GM19455 (cell line): Measurements from ENCODE around the gene C1D.

Experiments
- ATAC-seq: cut with Tn5 transposase; IDR thresholded peaks from one replicate; pipeline ENCODE4 v1.9.1; 2021; ENCODE audit not compliant: unreplicated experiment

The C1D gene

GRCh38 chr2:68059784-68060525, 2.8 kb downstream of the C1D start:
- no peak for ATAC-seq

- no peak for ATAC-seq
These were observed 5.0 kb downstream of the C1D start for GRCh38 chr2:68057658-68058396.

DNA sequence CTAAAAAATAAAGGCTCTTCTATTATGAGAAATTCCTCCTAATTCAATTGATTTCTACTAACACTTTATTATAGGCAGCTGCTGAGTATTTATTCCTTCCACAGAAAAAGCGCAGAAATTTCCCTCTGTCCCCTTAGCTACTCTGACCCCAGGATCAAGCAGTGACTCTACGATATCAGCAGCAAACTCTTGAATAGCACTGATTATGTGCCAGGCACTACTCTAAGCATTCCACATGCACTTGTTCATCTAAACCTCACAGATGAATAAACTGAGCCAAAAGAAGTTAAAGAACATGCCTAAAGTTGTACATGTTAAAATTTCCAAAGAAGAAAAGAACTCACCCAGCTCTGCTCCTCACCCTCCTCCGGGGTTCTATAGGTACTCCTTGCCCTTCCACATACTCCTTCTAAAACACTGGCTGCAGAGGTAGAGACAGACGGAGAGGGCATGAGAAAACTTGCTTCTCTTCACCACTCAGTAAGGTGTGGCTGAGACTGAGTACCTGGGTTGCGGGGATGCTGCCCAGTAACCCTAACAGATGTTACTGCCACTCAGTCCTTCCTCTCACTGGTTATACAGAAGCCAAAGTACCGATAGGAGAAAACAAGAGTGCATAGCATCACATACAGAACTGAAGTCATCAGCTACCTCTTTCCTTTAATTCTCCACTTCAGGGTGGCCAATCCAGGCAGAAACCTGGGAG, 9.9 kb downstream of the C1D start:
- no peak for ATAC-seq

DNA sequence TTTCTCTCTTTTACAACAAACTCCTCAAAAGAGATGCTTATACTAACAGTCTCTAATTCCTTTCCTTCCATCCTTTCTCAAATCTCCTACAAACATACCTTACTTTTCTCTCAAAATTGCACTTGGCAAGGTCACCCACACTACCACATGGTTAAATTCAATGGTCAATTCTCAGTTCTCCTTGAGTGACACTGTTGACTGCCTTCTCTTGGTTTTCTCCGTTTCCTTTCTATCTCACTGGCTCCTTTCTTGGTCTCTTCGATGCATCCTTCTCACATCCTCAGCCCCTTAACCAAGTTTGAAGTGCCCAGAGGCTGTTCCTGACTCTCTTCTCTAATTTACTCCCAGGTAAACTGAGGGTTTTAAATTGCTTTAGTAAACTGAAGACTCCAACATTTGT, 12.5 kb downstream of the C1D start:
- ATAC-seq = no peak

DNA sequence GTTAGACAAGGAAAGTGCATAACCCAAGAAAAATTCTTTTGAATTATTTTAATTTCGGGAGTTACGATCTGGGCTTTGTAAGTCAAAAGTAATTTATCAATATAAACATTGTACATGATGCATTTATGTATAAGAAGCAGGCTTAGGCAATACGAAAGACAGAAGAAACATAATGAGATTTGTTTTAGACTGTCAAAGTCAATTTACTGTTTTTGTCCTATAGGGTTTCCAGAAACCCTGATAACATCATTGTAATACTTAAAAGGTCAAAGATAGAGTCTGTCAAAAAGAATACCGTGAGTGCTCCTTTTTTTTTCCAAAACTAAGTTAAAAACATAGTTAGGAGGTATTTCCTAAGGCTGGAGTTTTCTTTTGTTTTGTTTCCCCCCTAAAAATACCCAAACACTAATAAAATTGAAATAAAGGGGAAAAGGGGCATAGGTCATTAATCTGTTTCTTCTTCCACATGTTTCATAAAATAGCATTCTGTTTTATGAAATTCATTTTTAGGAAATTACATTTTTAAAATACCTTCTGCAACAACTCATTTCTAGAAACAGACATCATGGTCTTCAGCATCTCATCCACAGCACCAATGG, 16.1 kb downstream of the C1D start:
- ATAC-seq = no peak

GRCh38 chr2:68046224-68046623, 16.6 kb downstream of the C1D start:
- ATAC-seq = no peak

DNA sequence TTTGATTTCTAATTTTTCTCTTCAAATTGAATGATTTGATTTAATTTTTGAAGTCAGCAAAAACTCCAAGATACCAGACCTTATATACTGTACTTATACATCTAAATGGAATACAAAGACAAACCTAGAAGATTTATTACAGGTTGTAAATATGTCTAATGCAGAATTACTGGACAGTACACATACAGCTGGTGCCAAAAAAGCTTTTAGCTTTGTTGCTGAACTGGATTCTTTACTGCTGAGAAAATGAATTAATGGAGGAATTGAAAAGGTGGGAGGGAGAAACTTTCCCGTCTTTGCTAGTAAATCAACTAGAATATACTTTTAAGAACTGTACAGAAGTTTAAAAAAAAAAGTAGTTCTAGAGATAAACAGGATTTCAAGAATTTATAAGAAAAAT, 17.5 kb downstream of the C1D start:
- ATAC-seq = no peak

DNA sequence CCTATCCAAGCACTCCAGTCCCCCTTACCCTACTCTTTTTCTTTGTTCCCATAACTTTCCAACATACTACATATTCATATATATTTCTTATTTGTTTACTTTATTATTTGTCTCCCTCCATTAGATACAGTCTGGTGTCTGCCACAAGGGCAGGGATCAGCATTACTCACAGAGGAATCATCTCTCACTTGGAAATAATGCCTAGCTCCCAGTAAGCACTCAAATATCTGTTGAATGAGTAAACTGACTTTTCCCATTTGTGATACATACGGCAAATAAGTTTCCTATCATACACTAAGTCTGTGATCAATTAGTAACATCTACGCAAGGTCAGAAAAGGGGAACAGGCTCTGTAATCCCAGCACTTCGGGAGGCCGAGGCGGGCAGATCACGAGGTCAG, 18.7 kb downstream of the C1D start:
- no peak for ATAC-seq

- no peak for ATAC-seq
These were observed 19.1 kb downstream of the C1D start for GRCh38 chr2:68043695-68044094.

- no peak for ATAC-seq
These were observed 19.8 kb downstream of the C1D start for GRCh38 chr2:68043032-68043431.

GRCh38 chr2:68041704-68042245, 21.0 kb downstream of the C1D start:
- no peak for ATAC-seq

DNA sequence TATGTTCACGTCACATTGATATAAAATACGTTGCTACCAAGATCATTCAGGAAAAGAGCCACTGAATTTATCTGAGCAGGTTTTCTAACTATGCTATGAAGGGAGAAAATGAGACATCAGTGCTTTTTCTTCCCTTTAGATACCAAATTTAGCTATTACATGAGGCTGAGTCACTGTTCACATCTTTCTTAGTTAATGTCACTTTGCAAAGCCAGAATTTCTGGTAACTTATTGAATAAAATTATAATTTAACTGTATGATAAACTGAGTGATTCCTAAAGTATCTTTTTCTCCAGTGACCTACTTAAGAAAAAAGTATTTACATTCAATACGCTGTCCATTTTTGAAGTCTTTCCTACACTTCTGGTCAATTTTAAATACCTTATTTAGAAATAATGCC, 22.7 kb downstream of the C1D start:
- no peak for ATAC-seq

DNA sequence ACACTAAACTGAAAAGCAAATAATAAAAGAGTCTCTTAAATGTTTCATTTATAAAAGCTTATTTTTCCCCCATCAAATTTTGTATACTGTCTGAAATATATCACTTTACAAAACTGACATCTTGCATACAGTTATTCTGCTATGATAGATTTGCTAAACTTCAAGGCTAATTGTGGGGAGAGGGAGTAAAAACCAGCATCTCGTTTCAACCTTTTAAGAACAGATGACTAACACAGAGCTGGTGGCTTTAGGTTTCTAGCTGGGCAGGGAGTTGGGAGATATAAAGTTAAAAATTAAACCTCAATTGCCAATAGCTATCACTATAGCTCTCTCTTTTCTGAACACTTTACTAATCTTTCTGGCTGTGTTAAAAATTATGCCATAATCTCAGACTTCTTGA, 23.5 kb downstream of the C1D start:
- no peak for ATAC-seq

- no peak for ATAC-seq
These were observed 30.1 kb downstream of the C1D start for GRCh38 chr2:68032702-68033101.

DNA sequence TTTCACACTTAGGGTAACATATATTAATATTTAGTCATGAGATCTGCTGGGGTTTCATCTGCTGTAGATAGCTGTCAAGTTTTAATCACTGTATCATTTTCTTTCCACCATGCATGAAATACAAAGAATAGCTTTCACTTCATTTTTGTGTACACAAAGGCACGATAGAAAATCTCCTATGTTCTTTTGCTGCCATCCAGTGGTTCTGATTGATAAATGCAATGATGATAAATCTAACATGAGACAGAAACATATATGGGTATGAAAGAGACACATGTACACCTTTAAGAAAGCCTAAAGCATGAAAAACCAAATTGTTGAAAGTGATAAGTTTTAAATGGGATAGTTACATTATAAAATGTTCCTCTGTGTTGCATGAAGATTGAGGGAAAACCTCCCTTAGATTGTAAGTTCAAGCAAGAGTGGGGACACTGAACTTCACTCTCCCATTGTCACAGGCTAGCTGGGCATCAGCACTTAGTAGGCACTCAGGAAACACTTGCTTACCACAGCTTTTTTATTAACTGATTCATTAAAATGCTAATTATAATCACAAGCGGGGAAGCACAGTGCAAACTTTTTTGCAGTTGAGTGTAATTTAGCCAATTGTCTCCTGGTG, 31.2 kb downstream of the C1D start:
- ATAC-seq = peak; percentile 74

DNA sequence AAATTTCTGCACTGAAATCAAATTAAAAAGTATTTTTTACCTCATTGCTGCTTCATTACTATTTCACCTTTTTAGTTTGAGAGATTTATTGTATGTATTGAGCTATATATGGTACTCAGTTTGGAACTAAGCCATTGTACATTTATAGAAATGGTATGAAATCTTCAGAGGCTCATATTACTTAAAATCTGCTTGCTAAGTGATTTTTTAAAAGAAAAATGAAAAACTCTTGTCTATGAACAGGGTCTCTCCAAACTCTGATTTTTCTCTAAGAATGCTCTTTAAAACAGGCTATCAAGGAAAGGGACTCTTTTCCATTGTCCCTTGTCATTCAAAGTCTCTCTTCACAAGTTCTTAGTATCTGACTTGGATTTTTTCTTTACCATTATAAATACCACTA, 31.8 kb downstream of the C1D start:
- no peak for ATAC-seq

DNA sequence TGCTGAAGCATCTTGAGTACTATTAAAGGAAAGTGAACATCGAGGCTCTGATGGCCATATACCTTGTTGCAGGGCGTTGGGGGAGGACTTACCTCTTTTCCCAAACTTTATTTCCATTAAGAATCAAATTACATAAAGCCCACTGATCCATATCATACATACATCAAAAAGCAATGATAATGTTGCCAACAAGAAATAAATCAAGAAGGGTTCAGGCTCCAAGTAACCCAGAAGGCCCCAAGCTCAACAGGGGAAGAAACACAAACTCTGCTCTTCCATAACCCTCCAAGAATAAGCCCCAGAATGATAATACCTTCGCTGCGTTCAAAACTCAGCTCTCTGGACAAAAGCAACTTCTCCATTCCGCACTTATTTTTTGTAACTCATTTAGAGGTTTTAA, 32.3 kb downstream of the C1D start:
- no peak for ATAC-seq

DNA sequence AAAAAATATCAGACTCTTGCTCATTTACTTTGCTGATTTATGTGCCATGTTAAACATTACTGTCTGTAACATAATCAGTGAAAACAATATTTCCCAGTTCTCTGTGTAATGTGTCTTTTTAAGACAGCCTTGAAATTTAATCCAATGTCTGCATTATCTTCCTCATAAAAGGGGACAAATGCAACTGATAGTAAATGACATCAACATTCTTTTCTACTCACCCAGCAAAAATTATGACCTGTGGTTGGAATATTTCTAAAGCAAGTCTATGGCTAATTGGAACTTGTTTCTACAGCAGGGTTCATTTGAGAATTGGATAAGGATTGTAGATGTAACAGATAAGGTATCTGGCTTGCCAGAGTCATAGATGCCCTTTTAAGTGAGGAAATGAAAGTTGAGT, 34.8 kb downstream of the C1D start:
- ATAC-seq = no peak

DNA sequence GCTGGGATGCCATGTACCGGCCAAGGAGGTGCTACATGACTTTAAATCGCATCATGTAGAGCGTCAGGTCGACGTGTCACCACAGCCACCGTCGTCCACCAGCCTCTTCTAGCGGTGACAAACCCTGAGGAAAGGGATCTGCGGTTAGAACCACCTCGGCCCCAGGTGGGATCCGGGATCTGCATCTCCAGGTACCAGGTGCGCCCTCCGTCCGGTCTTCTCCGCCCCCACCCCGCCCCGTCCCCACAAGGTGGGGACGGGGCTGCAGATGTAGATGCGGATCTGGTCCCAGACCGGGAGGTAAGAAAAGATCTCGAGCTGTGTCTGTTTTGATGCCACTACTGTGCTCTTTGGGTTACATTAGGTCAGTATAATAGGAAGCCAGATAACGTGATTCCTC, 38.4 kb downstream of the C1D start:
- no peak for ATAC-seq

GRCh38 chr2:68023904-68024303, 38.9 kb downstream of the C1D start:
- no peak for ATAC-seq

DNA sequence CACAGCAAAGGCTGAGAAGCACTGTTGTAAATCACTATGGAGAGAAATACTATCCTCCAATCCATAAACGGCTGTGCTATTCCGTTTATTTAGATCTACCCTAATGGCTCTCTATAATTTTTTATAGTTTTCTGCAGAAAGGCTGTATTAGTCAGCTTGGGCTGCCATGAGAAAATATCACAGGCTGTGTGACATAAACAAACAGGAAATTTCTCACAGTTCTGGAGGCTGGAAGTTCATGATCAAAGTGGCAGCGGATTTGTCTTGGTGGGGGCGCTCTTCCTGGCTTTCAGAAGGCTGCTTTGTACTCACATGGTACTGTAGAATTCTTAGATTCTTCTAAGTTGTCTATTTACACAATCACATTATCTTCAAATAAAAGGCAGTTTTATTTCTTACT, 44.1 kb downstream of the C1D start:
- ATAC-seq = no peak
